ENCODE measurements around the gene RASIP1. TPM values are rescaled to one million over a fixed set of nuclear protein-coding genes. Genes with fewer than 3 reads are reported as not detected.
A peak's percentile ranks its signal among the peaks of the same experiment; 100 is the strongest.

Gene RASIP1
- total RNA-seq, 4 donors from 2014 or later, result 4.7 to 16.8 (median 11.4) TPM

- TF ChIP-seq CTCF (IDR thresholded peaks at IDR 0.05) (no peak), POLR2A (IDR thresholded peaks at IDR 0.05) (no peak)
- peak overlapping the region; percentile 45 for H3K4me3 ChIP-seq (ENCODE audit: low read depth, poor library complexity, severe bottlenecking)
- DNase-seq (ENCODE audit: low spot score in 2 of 2), result no peak
- intact Hi-C loops (cut with DNase I; ENCODE audit: low total_unique reads), result no loop called here
- 17 to 22% methylated on average over 32 to 48 of the region's 51 CpGs for WGBS, 2 donors
Observed at GRCh38 chr19:48739404-48740163, 826 bp downstream of the RASIP1 start.

GRCh38 chr19:48738557-48739403 is 1.6 kb downstream of the RASIP1 start:
- no peak for TF ChIP-seq CTCF (IDR thresholded peaks at IDR 0.05)
- TF ChIP-seq POLR2A (IDR thresholded peaks at IDR 0.05), result no peak
- WGBS, 2 donors, result 2 to 3% methylated on average over 24 to 59 of the region's 96 CpGs
- peak; percentile 88 to 98 for DNase-seq (ENCODE audit: low spot score in 2 of 2)
- intact Hi-C loops (cut with DNase I; ENCODE audit: low total_unique reads), result no loop called here
- H3K4me3 ChIP-seq (ENCODE audit: low read depth, poor library complexity, severe bottlenecking), result peak overlapping the region; percentile 45

- no peak for DNase-seq (ENCODE audit: low spot score in 2 of 2)
- TF ChIP-seq CTCF (IDR thresholded peaks at IDR 0.05) (no peak), POLR2A (IDR thresholded peaks at IDR 0.05) (no peak)
- no peak overlapping the region for H3K4me3 ChIP-seq (ENCODE audit: low read depth, poor library complexity, severe bottlenecking)
- 59 to 62% methylated on average over 22 of the region's 22 CpGs for WGBS, 2 donors
- intact Hi-C loops (cut with DNase I; ENCODE audit: low total_unique reads), result no loop called here
Observed at GRCh38 chr19:48737360-48737998, 2.9 kb downstream of the RASIP1 start.

GRCh38 chr19:48735031-48735615 is 5.3 kb downstream of the RASIP1 start:
- 35 to 45% methylated on average over 36 to 38 of the region's 38 CpGs for WGBS, 2 donors

More at GRCh38 chr19:48735031-48735615, 5.3 kb downstream of the RASIP1 start:
- intact Hi-C loops (cut with DNase I; ENCODE audit: low total_unique reads), result no loop called here
- H3K4me3 ChIP-seq (ENCODE audit: low read depth, poor library complexity, severe bottlenecking), result no peak overlapping the region
- TF ChIP-seq CTCF (IDR thresholded peaks at IDR 0.05) (no peak), POLR2A (IDR thresholded peaks at IDR 0.05) (no peak)
- no peak for DNase-seq (ENCODE audit: low spot score in 2 of 2)

Measured in lower leg skin (tissue), 4 donors.